Right atrium auricular region (tissue), 2 donors: ENCODE results near the gene IL1R1. TPM values are rescaled to one million over a fixed set of nuclear protein-coding genes. Genes with fewer than 3 reads are reported as not detected.
"Not testable (repeated sequence)": the region's sequence is repeated elsewhere in the genome, so short reads cannot be mapped to it uniquely, and the experiment has no call there.

Experiments
- DNase-seq: peaks from one replicate; pipeline ENCODE4 v3.0.0-alpha.2; 2019; ENCODE audit warnings: low spot score
- H3K27ac ChIP-seq, 2 donors: fragments of 200-600 bp; sonication (generic); 1 replicate in 1 of 2; 2 replicates in 1 of 2; pipeline ENCODE4 v1.5.1; 2016 to 2019
- H3K27me3 ChIP-seq, 2 donors: fragments of 200-600 bp; sonication (generic); one replicate each; pipeline versions ENCODE4 v1.5.1 to v1.6.0; 2017 to 2019
- H3K36me3 ChIP-seq: fragments of 200-600 bp; sonication (generic); one replicate; pipeline ENCODE4 v1.5.1; 2016
- H3K4me1 ChIP-seq, 2 donors: fragments of 200-600 bp; sonication (generic); one replicate each; pipeline versions ENCODE4 v1.5.1 to v1.6.0; 2017 to 2019
- H3K4me3 ChIP-seq, 2 donors: fragments of 200-600 bp; sonication (generic); 1 replicate in 1 of 2; 2 replicates in 1 of 2; pipeline ENCODE4 v1.5.1; 2017 to 2019; ENCODE audit warnings: mild to moderate bottlenecking in 1 of 2, moderate library complexity in 1 of 2
- H3K9me3 ChIP-seq, 2 donors: fragments of 200-600 bp; sonication (generic); one replicate each; pipeline ENCODE4 v1.5.1; 2019
- CTCF ChIP-seq, 2 donors: fragments of 200-600 bp; sonication (generic); IDR thresholded peaks; one replicate each; pipeline ENCODE4 v1.5.1; 2019; ENCODE audit warnings: antibody characterized with exemption in 2 of 2
- total RNA-seq, 2 donors: library from RNA; depleted of rRNA; stranded (reverse); fragments of >200 nt; gene quantifications; one replicate each; pipeline ENCODE4 v1.1.0, GENCODE V29; 2016

IL1R1 gene
- total RNA-seq, 2 donors from 2014 or later, result 28.7 to 86.2 TPM

- Histone ChIP-seq H3K9me3 (no peaks in the 10 kb centered on the region), H3K36me3 (no peaks in the 10 kb centered on the region), H3K27ac (no peak overlapping the region), H3K27me3 (no peaks in the 10 kb centered on the region), H3K4me1 (peaks cover 0 to 15% of the 10 kb centered on the region in 2 donors), H3K4me3 (no peak overlapping the region)
- TF ChIP-seq CTCF (IDR thresholded peaks at IDR 0.05), result no peak
- no peak for DNase-seq
These were observed 42.8 kb upstream of the IL1R1 start for GRCh38 chr2:102099536-102100298.

GRCh38 chr2:102100371-102101096, 42.0 kb upstream of the IL1R1 start:
- H3K36me3 ChIP-seq, result no peaks in the 10 kb centered on the region
- peaks cover 0 to 21% of the 10 kb centered on the region in 2 donors for H3K4me1 ChIP-seq
- H3K9me3 ChIP-seq, result no peaks in the 10 kb centered on the region
- H3K27ac ChIP-seq, result no peak overlapping the region
- H3K27me3 ChIP-seq, result no peaks in the 10 kb centered on the region
- TF ChIP-seq CTCF (IDR thresholded peaks at IDR 0.05), result no peak
- no peak overlapping the region for H3K4me3 ChIP-seq
- no peak for DNase-seq

GRCh38 chr2:102101097-102101848, 41.3 kb upstream of the IL1R1 start:
- H3K4me1 ChIP-seq, result peaks cover 0 to 23% of the 10 kb centered on the region in 2 donors
- no peak overlapping the region for H3K27ac ChIP-seq
- no peak for DNase-seq
- no peaks in the 10 kb centered on the region for H3K36me3 ChIP-seq
- TF ChIP-seq CTCF (IDR thresholded peaks at IDR 0.05), result no peak
- H3K4me3 ChIP-seq, result no peak overlapping the region
- H3K27me3 ChIP-seq, result no peaks in the 10 kb centered on the region
- H3K9me3 ChIP-seq, result no peaks in the 10 kb centered on the region

GRCh38 chr2:102101849-102102635, 40.5 kb upstream of the IL1R1 start:
- no peaks in the 10 kb centered on the region for H3K36me3 ChIP-seq
- H3K4me1 ChIP-seq, result peaks cover 0 to 23% of the 10 kb centered on the region in 2 donors
- TF ChIP-seq CTCF (IDR thresholded peaks at IDR 0.05), result no peak
- no peak overlapping the region for H3K27ac ChIP-seq
- no peak overlapping the region for H3K4me3 ChIP-seq
- DNase-seq, result no peak
- no peaks in the 10 kb centered on the region for H3K27me3 ChIP-seq
- H3K9me3 ChIP-seq, result no peaks in the 10 kb centered on the region

- H3K4me1 ChIP-seq, result peaks cover 0 to 23% of the 10 kb centered on the region in 2 donors
- not testable (repeated sequence) for DNase-seq, H3K27ac ChIP-seq, H3K9me3 ChIP-seq, H3K27me3 ChIP-seq, H3K36me3 ChIP-seq, H3K4me3 ChIP-seq
These were observed 40.0 kb upstream of the IL1R1 start for GRCh38 chr2:102102636-102102948.
